AG20443 (cell line): ENCODE measurements around the gene EXOC6B.

ENCODE experiments used
- DNase-seq: peaks from one replicate; pipeline ENCODE4 v3.0.0; 2012; ENCODE audit warnings: low spot score, mixed read lengths

EXOC6B gene

DNA sequence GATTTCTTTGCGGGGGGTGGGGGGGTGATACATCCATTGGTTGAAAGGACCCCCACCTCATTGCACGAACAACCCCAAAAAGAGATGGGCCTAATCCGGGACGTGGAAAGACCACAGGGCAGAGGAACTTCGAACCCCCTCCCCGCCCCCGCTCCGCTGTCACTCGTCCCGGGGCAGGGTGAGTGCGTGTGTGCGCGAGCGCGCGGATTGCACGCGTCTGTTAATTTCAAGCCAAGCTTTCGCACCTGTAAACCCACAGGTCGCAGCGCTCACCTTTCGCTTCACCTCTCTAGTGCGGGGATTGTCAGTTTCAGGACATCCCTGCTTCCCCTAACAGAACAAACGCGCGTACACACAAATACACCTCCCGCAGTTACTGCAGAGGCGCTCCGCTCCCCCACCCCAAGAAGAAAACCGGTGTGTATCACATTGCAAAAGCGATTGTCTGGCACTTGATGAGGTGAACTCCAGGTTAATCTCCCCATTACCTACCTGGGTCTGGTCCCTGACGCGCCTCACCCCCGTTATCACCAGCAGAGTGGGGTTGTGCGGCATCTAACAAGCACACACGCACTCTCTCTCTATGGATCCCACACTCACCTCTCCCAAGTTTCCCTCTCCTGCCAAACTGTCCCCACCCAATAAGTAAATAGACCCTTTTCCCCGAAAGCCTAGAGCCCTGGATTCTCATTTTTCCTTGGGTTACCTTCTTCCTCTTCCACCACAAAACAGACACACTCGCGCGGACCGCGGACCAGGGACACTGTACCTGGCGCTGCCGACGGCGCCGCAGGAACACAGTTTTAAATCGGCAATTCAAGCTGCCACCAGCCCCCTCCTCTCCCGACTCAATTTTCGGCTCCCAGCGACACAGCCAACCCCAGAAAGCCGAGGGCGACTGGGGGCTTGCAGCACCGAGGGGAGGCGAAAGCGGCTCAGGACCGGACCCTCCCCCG lies 679.2 kb downstream of the EXOC6B start:
- DNase-seq: peak; percentile 12

DNA sequence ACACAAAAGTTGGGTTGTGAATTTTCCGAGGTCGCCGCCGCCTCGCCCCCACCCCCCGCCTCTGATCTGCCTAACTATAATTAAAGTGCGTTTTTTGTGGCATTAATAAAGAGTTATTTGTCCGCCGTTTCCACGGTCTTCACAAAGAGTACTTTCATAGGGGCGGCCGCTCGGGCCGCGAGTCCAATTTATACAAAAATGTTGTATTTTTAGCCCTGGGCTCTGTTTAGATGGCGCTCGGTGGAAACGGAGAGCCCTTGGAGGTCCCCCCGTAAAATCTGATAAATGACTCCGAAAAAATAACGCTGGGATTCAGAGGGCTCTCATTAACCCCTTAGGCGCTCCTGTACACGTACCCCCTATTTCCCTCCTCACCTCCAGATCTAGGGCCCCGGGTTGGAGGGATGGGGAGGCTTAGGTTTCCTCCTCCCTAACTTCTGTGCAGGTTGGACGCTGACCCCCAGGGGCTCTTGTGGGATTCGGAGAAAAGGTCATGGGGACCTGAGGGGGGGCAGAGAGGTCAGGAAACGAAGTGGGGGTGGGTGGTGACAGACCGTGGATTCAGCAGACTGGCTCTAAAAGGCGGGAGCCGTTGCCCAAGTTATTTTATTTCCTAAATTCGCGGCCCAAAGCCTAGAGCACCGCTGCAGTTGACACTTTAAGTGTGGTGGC lies 680.0 kb downstream of the EXOC6B start:
- peak; percentile 16 for DNase-seq

DNA sequence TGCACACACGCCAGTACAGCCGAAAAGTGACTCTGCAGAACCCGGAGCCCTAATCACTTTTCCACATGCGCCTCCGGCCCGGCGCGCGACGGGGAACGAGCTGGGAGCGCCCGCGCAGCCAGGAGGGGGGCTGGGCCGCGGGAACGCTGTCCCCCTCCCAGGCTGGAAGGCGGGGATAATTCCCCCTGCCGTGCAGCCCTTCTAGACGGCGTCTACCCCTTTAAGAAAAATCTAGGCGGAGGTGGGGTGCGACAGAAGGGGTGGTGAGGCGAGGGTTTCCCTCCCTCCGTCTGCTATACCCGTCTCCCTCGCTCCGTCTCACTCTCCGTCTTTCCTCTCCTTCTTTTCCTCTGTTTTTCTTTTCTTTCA lies 680.6 kb downstream of the EXOC6B start:
- peak; percentile 61 for DNase-seq

DNA sequence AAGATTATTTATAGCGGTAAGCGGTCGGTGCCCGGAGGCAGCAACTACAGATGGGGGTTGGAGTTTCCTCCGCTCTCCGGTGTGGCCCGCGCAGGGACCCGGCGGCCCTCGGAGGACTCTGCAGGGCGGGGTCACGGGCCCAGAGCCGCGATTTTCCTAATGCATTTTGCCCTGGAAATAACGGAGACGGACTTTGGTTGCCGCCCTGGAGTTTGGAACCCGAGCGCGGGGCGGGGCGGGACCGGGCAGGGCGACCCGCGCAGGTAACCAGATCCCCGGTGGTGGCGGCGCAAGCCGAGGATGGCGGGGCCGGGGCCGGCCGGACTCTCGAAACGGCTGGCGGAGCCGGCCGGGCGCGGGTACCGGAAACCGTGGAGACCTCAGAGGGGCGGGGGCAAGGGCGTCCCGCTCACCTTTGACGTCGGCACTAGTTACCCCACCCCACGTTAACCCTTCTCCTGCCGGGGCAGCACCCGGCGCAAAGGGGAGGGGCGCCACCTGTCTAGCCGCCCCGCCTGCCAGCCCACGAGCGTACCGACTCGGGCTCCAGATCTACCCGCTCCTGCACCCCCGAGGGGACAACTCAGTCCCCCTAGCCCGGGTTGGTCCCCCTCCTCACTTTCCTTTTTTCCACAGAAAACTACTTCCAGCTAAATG lies 681.1 kb downstream of the EXOC6B start:
- peak; percentile 45 for DNase-seq

DNA sequence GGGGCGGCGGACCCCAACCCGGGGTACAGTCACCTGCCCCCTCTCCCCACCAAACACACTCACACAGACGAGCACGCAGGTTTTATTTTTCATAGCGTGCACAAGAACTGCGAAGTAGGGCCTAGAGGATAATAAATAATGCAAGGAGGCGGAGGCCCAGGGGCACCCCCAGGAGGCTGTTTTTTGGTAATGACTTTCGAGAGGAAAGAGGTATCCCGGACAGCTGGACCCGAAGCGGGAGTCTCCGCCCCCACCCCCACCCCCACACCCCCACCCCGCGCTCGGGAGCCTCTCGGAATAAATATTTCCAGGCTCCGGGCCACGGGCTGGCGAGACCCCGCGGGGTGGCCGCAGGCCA lies 681.6 kb downstream of the EXOC6B start:
- peak; percentile 6 for DNase-seq

DNA sequence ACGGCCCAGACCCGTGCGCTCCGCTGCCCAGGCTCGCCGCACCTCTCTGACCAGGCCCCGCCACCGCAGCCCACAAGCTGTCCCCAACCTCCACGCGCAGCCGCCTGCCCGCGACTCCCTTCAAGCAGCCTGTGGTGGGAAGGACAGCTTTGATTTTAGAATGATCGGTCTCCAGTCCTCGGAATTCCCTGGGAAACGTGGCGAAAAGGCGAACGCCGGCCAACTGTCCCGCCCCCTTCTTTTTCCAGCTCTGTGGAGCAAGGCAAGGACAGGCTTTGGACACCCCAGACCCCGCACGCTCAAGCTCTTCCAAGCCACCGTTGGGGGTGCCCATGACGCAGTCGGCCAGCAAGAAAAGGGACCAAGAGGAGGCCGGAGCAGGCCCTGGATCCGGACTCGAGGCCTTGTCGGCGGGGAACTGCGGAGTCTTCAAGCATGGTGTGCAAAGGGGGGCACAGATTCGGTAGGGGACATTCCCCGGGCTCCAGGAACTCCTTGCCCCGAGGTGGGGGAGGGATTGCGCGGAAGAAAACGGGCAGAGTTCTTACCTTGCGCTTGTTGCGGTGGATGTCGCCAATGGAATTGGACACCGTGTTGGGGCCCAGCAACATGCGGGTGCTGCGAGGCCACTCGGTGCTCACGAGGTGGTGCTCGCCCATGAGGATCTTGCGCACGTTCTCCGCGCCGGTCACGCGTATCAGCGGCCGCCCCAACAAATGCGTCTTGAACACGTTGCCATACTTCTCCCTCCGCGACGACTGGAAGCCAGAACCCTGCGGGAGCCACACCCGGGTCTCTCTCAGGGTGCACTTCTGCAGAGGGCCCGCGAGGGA lies 682.2 kb downstream of the EXOC6B start:
- DNase-seq: no peak

DNA sequence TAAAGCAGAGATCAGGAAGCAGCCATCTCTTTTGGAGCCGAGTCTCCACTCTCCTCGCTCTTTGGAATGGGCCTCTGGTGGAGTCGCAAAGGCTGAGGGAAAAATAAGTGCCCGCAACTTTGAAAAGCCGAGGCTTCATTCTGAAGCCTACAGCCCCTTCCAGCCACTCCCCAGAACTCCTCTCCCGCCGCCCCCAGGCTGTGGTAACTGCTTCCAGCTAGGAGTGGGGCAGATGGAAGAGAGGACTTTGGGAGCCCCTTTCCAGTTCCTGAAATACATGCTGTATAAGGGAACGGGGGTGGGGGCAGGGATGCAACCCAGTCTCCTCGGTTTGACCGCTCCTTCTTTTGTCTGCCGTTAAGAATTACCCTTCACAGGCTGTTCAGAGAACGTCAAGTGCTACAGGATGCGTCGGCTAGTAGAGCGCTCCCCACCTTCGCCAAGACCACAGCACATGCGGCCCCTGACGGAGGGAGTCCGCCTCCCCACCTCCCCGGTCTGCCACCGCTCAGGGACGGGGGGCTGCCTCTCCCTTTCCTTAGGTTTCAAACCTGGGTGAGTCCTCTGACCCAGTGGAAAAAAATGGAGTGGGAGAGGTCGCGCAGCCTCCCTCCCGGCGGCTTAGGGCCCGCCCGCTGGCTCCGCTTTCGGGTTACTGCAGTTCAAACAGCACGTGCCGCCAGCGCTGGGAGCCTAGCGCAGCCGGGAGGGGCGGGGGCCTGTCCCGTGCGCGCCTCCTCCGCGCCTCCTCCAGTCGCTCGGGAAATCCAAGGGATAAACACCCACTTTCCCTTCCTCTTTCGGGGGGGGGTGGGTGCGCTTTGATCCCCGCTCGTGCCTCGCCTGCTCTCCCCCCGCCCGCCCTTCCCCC lies 683.0 kb downstream of the EXOC6B start:
- peak; percentile 65 for DNase-seq

DNA sequence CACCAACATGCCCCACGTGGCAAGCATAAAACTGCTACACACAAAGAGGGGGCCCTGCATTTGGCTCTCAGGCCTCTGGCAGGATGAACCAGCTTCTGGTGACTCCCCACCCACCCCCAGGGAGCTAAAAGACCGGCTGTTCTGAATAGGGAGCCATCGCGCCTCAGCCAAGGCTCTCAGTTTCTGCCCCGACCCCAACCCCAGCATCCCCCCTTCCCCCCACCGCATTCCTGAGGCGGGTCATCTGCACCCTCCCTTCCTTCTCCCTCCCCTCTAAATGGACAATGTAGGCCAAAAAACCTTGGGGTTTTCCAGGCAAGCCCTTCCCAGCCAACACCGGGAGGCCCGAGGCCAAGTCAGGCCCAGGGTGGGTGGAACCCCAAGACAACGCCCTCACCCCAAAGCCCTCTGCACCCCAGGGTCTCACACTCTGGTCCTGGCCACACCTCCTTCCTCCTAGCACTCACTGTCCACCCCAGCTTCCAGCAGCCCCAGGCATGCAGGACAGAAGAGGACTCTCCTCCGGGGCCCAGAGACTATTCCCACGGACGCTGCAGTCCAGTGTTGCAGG lies 683.9 kb downstream of the EXOC6B start:
- DNase-seq: no peak

DNA sequence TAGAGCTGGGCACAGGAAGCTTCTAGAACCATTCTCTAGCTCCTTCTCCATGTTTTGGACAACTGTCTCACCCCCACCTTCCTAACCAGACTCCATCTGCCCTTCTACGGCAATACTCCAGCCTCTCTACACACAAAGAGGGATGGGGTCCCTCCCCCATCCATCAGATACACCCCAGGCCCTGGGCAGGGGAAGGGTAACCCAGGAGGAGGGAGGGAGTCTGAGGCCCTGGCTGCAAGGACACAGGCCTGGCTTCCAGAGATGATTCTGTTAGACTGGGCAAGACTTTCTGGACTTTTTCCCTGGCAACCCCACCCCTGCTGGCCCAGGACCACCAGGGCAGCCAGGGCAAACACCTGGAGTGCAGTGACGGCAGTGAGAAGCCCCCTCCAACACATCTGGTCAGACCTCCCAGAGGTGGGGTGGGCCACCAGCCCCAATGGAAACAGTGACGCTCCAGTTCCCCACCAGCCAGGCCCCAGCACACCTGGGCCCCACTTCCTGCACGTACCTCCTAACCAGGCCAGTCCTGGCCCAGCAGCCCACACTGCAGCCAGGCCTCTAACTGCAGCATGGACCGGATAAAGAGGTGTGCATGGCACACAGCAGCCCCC lies 684.7 kb downstream of the EXOC6B start:
- DNase-seq: no peak

DNA sequence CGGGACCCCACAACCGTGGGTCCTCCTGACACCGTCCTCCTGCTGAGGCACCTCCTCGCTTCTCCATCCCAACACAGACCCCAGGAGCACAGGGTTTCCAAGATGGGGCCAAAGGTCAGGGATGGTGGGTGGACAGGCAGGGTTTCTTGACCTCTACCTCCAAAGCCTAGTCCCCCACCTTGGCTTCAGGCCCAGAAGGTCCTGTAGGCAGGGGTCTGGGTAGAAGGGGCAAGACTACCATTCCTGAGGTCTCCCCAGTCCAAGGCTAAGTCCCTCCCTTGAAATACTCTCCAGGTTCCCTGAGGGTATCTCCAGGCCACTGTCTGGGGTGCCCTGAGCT lies 685.2 kb downstream of the EXOC6B start:
- DNase-seq: no peak

DNA sequence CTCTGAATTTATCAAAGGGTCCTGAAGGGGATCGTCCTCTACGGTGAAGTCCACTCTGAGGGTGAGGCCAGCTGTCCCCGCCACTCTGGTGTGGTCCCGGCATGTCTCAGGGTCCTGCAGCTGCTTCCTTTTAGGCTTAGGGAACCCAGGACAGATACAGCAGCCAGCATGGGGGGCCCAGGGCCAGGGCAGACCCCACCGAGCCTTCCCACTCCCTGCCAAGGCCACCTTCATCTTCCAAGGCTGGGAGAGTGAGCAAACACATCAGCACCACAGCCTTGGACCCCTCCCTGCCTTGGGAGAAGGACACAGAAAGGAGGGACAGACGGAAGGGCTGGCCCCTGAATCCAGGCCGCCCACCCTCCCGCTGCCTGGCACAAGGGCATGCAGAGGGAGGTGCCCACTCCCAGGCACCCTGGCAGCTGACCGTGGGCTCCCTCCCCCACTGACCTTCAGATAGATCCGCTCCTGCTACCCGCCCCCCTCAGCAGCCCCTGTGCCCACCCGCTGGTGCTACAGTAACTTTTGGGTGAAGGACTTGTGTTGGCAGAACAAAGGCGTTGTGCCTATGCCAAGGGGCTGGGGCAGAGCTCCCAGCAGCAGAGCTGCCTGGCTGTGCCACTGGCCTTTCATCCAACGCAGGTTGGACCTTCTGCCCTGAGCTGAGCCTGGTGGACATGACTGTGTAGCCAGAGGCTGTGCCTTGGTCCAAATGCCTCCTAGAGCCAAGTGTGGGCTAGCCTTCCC lies 685.8 kb downstream of the EXOC6B start:
- DNase-seq: no peak

DNA sequence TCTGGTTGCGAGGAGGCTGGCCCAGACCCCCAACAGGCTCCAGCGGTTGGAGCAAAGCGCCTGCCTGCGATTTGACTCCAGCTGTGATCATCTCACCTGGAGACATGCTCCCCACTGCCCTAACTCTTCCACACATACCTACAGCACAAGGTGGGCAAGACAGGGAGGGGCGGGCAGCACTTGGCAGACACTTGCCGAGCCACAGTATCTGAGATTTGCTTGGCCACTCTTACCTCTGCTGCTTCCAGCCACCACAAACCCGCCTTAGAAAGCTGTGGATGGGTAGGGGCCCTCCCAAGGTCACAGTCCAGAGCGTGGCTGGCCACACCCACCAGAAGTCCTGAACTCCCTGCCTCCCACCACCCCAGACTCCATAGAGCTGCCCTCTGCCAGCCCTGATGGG lies 686.4 kb downstream of the EXOC6B start:
- no peak for DNase-seq

DNA sequence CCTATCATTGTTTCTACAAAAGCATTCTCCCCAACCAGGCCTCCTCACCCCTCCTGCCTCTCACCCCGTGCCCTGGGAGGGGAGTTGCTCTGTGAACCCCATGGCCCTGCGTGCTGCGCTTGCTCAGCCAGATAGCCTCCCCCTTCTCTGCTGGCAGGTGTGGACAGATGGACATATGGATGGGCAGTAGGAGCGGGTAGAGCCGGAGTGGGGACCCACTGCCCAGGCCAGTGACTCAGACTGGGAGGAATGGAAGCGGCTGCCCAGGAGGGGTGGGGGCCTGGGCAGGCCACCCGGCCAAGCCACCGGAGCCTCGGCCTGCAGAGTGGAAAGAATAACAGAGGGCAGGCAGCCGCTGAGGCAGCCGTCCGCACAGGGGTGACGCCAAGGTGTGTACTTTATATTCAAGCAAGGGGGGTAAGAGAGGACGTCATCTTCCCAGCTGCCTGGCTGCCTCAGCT lies 686.9 kb downstream of the EXOC6B start:
- DNase-seq: peak; percentile 56

DNA sequence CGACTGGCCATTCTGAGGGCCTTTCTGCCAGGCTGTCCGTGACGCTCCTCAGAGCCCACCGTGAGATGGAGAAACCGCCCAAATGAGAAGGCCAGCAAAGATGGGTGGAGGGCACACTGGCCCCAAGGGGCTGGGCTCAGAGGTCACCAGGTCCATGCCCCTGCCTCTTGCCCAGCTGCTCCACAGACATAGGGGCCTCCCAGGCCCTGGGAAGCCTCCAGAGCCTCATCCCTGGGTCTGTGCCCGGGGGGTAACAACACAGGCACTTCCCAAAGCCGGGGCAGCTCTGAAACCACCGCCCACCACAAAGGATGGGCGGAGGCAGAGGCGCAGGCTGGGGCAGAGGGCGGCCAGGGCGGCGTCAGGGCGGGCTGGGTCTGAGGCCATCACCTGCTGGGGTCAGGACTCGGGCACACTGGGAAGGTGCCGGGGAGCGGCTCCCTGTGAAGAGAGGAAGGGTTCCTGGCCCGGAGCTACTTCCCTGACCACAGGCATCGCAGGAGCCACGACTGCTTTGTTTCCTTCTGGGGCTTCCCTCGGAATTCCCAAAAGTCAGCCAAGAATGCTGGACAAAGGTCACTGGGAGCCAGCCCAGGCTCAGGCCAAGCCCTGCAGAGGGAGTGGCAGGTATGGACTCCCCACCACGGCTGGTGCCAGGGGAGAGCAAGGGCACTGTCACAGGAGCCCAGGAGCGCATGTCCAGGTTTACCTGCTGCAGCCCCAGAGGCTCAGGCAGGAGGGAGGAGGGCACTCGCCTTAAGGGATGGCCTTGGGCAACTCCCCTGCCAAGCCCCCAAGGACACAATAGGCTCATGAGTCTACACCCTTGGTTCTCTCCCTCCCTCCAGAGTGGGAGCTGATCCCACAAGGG lies 687.6 kb downstream of the EXOC6B start:
- DNase-seq: no peak

DNA sequence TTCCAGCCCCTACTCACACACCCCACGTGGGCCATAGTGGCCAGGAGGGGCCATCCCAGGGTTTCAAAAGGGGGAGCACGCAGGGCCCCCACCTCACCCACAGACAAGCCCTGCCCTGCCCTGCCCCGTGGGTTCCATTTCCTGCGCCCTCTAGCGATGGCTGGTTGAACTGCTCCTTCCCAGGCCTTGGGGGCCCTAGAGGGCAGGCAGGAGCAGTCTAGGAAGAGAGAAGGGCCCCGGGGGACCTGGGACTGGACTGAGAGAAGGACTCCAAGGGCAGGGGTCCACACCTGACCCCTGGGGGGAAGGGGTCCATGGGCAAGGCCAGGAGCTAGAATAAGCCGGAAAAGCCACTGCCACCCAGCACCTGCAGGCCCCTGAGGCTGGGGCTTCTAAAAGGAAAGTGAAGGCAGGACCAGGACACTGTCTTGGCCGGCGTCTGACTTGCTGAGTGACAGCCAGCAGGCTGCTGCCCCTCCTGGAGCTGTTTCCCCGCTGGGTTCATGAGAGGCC lies 688.3 kb downstream of the EXOC6B start:
- DNase-seq: peak; percentile 86

DNA sequence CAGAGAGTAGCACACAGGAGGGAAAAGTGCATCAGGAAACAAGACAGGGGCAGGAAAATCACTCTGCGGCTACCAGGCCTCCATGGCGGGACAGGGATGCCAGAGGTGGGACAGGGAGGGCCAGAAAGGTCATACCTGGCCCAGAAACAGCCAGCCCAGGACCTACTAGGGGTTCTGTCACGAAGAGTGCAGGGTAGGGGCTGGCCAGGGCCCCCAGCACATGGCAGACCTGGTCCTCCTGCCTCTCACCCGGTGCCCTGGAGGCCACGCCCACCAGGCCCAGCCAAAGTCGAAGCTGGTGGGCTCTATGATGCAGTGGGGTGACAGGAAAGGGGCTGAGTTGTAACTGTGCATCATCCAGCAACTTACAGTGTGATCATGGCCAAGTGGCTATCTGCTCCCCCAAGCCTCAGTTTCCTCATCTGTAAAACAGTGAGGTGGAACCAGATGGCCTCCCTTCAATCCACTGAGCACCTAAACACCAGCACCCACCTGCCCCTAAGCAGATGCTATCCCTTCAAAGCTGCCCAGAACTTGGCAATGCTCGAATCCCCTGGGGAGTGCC lies 688.8 kb downstream of the EXOC6B start:
- no peak for DNase-seq

DNA sequence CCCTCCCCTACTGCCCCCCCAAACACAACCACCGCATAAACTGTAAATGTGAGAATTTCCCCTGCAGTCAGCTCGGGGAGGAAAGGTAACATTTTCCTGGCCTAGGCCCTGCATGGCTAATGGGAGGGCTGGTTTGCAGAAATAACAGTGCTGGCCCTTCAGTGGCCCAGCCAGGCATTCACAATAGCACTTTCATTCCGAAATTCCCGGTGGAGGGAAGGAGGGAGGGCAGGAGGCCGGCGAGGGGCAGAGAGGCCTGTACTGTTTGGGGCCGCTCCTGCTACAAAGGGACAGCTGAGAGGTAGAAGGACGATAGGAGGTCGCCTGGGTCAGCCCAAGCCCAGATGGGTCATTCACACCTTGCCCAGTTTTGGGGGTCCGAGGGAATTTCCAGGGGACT lies 689.5 kb downstream of the EXOC6B start:
- no peak for DNase-seq

DNA sequence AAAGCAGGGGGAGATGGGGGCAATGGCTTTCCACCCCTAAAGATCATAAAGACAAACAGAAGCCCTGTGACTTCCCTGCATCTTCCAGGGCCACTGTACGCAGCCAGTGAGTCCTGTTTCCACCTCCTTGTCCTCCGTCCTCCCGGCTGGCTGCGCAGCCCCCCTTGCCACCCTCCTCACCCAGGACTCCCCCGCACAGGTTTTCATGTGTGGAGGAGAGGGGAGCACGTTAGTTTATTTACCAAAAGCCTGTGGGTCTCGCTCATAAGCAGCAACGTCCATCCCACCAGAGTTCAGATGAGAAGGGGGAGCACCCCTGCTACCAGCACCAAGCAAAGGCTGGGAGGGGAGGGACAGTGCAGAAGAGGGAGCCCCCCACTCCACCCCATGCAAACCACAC lies 689.9 kb downstream of the EXOC6B start:
- no peak for DNase-seq
